Glomerular visceral epithelial cell (primary cell): ENCODE data around the gene MEIOB.
"Not testable (repeated sequence)": the region's sequence is repeated elsewhere in the genome, so short reads cannot be mapped to it uniquely, and the experiment has no call there.

Experiments used
- DNase-seq: peaks from one replicate; pipeline ENCODE4 v3.0.0-alpha.2; 2016; ENCODE audit errors: extremely low spot score

MEIOB gene, protein sequence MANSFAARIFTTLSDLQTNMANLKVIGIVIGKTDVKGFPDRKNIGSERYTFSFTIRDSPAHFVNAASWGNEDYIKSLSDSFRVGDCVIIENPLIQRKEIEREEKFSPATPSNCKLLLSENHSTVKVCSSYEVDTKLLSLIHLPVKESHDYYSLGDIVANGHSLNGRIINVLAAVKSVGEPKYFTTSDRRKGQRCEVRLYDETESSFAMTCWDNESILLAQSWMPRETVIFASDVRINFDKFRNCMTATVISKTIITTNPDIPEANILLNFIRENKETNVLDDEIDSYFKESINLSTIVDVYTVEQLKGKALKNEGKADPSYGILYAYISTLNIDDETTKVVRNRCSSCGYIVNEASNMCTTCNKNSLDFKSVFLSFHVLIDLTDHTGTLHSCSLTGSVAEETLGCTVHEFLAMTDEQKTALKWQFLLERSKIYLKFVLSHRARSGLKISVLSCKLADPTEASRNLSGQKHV

GRCh38 chr16:1871974-1872635 is at the start of gene MEIOB:
Gene MEIOB (minus strand): TSS chr16:1872164. CDS start chr16:1868175, 3,989 bp downstream.
- no peak for DNase-seq

DNA sequence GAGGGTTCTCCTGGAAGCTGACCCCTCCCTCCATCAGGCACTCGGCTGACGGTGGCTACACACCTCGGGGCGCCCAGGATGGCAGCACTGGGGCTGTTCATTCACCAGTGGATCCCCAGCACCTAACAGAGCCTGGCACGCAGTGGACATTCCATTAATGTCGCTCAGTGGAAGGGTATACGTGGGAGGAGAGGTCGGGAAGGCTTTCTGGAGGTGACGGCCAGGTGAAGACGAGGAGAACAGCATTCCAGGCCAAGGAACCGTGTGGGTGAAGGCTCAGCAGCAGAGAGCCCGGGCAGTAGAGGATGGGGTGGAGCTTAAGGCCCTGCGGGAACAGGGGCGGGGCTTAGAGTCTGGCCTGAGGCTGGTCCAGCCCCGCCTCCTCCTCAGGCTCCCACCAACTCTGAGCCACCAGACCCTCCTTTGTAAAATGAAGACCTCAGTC is 48.8 kb upstream of the MEIOB start:
- DNase-seq = no peak

GRCh38 chr16:1920122-1920521 is 48.2 kb upstream of the MEIOB start:
- not testable (repeated sequence) for DNase-seq

GRCh38 chr16:1919327-1919998 is 47.5 kb upstream of the MEIOB start:
- no peak for DNase-seq

- DNase-seq = no peak
Measured at GRCh38 chr16:1918351-1919326, 46.7 kb upstream of the MEIOB start, which contains the start of gene HS3ST6. Gene HS3ST6 (minus strand): TSS chr16:1918415. CDS start chr16:1918323, 92 bp downstream.

DNA sequence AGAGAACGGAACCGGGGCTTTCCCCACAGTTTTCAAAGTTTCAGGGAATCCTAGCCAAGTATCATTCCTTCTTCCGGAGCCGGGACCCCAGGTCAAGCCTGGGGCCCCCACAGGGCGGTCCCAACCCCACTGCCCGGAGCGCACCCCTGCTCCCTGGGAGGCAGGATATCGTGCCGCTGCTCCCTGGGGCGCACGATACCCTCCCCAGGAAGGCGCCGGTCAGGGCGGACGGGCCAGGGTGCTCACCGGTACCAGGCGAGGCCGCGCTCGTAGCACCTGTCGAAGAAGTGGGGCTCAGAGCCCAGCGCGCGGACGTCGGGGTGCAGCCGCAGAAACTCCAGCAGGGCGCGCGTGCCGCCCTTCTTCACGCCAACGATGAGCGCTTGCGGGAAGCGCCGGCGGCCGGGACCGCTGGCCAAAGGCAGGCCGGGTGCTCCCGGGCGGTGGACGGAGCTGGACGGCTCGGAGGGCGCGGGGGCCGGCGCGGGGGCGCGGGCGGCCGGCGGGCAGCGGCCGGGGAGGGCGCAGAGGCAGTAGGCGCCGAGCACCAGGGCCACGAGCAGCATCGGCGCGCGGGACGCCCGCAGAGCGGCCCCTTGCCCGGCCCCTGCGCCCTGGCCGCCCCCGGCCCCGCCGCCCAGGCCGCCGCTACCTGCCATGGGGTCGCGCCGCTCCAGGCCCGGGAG is 45.8 kb upstream of the MEIOB start:
- no peak for DNase-seq

DNA sequence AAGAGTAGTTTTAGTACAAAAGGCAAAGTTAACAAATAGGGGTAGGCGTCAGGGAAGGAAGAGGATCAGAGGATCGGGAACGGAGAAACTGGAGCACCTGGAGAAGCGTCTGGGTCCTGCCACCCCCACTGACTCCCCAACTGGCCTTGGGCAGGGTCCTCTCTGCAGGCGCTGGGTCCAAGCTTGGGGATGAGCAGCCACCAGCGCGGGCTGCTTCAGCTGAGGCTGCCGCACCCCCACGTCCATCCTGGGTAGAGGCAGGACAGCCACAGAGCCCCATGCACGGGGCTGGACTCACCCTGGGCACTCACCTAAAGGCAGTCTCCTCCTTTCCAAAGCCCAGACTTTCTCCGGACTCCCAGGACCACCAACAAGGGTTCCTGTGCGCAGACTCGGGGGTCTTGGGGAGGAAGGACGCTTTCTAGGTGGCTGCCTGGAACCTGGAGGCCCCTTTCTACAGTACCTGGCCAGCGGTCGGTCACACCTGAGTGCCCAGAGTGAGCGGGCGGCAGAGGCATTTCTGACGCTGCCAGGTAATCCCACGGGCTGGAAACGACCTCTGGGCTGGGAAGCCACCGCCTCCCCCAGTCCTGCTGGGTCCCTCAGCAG is 45.2 kb upstream of the MEIOB start:
- no peak for DNase-seq

DNA sequence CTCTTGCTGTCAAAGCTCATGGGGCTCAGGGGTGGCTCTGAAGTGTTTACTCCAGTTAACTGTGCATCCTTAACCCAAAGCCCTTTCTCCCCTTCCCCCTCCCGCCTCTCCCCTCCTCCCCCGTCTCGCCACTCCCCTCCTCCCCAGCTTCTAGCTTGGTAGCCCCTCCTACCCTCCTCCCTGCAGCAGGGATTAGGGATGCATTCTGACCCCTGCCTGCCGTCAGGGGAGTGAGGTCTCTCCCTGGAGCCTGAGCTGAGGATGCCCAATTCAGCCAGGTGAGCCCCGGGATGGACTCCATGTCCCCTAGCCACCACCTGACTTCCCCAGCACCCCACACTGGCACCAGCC is 44.7 kb upstream of the MEIOB start:
- DNase-seq = no peak

DNA sequence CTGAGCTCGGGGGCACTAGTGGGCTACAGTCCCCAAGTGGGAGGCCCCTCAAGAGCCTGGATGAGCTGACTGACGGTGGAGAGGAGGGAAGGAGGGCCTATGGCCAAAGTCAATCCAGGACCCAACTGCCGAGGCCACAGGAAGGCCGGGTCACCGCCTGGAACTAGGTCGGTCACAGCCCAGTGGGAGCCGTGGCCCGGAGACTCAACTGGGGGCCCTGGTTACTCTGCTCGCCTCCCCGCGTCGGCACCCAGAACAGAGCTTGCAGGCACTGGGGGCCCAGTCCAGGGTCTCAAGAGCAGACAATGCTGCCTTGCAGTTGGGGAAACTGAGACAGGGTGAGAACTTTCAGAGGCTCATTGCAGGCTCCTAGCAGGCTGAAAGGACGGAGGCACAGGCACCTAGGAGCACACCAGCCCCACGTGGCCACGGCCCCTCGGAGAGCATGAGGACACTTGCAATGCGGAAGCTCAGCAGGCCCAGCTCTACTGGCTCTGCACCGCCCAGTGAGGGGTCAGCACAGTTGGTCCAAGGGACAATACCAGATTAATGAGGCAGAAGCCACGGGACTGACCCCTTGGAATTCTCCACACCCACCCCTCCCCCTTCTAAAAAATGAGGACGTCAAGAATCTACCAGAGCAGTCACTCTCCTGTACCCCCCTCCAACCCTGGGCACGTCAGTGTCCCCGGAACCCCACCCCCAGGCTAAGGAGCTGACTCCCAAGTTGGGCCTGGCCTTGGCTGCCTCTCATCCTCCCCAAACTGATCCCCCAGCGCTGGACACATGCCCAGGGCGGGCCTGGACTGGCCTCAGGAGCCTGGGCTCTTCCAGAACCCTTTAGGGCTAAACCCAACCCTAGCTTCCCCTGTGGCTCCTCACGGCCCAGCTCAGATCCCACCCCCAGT is 44.0 kb upstream of the MEIOB start:
- DNase-seq = no peak

GRCh38 chr16:1914988-1915387 is 43.0 kb upstream of the MEIOB start:
- DNase-seq = no peak

DNA sequence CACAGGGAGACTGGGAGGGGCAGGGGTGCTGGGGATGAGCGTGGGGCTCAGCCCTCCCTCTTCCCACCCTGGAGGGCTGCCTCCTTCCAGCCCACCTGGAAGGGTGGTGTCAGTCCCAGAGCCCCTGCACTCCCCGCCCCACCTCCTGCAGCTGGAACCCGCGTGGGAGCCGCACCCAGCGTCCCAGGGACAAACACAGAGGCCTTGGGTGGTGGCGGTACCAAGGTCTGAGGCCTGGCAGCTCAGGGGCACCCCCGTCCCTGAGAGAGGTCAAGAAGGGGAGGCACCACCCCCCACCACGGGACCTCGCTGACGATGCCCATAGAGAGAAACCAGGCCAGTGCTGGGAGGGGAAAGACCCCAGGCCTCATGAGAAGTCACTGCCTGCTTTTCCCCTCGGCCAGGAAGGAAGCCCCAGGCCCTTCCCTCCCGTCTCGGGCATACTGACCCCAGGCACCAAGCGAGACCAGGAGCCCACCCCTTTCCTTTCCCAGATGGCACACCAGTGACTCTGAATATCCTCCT is 42.2 kb upstream of the MEIOB start:
- DNase-seq = no peak

- no peak for DNase-seq
Measured at GRCh38 chr16:1913327-1914083, 41.5 kb upstream of the MEIOB start.

DNA sequence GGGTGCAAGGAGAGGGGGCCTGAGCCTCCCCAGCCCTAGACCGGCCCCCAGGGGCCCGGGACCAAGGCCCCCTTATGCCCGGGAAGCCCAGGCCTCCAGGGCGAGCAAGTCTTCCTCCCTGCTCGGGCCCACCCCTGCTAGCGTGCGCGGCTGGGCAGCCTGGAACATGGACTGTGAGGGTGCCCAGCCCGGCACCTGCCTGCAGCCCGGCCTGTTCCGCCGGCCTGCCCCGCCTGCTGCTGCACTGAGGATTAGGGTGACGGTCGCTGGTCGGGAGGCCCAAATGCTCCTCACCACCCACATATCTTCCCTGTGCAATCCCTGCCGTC is 40.2 kb upstream of the MEIOB start:
- DNase-seq = no peak

DNA sequence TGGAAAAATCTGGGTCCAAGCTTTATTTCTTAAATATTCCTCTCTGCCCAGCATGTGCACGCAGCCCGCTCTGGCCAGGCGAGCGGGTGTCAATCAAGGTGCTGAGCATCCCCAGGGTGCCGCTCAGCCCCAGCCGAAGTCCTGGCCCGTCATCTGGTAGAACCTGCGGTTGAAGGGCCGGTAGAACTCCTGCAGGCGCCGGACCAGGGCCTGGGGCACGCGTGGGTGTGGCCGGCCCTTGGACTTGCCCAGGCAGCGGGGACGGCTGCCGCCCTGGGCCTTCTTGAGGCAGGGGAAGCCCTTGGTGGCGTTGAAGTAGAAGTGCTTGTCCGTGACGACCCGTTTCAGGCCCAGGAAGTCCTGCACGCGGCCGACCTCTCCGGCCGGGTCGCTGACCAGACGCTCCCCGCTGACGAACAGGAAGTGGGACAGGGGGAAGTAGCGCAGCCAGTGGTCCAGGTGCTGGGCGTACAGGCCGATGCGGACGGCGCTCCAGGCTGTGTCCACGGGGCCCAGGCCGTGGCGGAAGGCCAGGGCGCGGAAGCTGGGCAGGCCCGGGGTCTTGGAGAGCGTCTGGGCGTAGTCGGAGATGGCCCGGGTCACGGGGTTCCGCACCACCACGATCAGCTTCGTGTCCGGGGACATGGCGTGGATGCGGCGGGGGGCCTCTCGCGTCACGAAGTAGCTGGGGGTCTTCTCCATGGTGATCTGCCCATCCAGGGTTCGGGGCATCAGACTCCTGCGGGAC is 39.7 kb upstream of the MEIOB start:
- no peak for DNase-seq

DNA sequence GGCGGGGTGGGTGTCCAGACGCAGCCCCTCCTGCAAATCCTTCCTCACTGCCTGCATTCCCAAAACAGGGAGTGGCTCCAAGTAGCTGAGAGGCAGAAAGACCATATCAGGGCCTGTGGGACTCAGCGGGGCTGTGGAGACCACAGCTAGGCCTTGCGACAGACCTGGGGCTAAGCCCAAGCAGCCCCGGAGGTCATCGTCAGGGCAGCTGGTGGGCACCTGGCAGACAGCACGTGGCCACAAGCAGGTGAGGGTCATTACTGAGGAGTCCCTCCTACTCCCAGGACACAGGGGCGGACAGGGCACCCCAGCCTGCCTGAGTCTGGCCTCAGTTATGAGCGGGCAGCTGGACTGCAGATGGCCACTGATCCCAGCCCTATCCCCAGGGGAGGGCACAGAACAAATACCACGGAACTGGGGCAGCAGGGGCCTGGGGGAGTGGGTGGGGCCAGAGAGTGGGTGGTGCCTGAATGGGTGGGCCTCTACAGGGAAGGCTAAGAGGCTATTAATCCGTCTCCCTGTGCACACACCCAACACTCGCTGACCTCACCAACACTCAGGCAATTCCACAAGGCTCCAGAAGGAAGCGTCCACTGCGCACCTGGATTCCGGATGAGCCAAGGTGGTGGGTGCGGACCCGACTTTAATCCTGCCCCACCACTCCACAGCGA is 37.7 kb upstream of the MEIOB start:
- DNase-seq = no peak

- DNase-seq = no peak
Measured at GRCh38 chr16:1908983-1909382, 37.0 kb upstream of the MEIOB start.

- no peak for DNase-seq
Measured at GRCh38 chr16:1908184-1908583, 36.2 kb upstream of the MEIOB start.
